GM12873 (cell line): ENCODE data around the gene TMEM74B.

Experiments
- TF ChIP-seq, protein P1 (sequence below): IDR thresholded peaks from 2 replicates; pipeline ENCODE4 v1.5.1; 2012; ENCODE audit warnings: low read depth, mild to moderate bottlenecking, moderate library complexity, low read length, control low read depth; ENCODE audit not compliant: insufficient read depth; ENCODE audit errors: missing control alignments

TMEM74B gene

GRCh38 chr20:1150218-1150617 is 34.6 kb downstream of the TMEM74B start:
- TF ChIP-seq, protein P1, sequence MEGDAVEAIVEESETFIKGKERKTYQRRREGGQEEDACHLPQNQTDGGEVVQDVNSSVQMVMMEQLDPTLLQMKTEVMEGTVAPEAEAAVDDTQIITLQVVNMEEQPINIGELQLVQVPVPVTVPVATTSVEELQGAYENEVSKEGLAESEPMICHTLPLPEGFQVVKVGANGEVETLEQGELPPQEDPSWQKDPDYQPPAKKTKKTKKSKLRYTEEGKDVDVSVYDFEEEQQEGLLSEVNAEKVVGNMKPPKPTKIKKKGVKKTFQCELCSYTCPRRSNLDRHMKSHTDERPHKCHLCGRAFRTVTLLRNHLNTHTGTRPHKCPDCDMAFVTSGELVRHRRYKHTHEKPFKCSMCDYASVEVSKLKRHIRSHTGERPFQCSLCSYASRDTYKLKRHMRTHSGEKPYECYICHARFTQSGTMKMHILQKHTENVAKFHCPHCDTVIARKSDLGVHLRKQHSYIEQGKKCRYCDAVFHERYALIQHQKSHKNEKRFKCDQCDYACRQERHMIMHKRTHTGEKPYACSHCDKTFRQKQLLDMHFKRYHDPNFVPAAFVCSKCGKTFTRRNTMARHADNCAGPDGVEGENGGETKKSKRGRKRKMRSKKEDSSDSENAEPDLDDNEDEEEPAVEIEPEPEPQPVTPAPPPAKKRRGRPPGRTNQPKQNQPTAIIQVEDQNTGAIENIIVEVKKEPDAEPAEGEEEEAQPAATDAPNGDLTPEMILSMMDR, result no peak

DNA sequence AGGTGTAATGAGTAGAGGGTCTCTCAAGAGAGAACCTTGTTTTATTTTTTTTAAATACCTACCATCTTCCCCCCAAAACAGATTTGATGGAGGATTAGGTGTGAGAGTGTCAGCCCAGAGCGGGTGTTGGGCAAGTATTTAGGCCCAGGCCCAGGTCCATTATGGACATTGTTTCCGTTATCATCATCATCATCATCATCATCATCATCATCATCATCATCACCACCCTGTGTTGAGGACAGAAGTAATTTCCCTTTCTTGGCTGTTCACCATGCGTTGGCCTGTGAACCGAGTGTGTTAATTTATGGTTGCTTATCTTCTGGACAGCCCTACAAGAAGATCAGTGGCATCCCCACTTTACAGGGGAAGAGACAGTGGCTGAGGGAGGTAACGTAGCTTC is 37.8 kb downstream of the TMEM74B start:
- TF ChIP-seq, protein P1, result no peak

DNA sequence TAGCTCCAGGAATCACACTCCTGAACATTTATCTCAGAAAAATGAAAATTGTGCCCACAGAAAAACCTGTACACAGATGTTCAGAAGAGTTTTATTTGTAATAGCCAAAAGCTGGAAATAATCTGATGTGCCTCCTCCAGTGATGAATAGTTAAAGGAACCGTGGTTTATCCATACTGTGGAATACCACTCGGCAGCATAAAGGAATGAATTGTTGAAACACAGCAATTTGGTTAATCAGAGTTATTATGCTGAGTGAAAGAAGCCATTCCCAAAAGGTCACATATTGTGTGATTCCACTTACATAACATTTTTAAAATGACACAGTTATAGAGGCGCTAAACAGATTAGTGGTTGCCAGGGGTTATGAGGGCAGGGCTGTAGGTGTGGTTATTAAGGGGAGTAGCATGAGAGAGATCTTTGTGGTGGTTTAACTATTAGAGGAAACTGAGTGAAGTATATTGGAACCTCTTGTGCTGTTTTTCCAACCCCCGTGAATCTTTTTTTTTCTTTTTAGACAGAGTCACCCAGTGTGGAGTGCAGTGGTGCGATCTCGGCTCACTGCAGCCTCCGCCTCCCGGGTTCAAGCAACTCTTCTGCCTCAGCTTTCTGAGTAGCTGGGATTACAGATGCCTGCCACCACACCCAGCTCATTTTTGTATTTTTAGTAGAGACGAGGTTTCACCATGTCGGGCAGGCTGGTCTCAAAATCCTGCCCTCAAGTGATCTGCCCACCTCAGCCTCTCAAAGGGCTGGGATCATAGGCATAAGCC is 40.2 kb downstream of the TMEM74B start:
- TF ChIP-seq, protein P1, result no peak

GRCh38 chr20:1137236-1137635 is 47.5 kb downstream of the TMEM74B start:
- TF ChIP-seq, protein P1, result no peak

- TF ChIP-seq, protein P1, result no peak
These were observed 49.9 kb downstream of the TMEM74B start for GRCh38 chr20:1134836-1135235.

- TF ChIP-seq, protein P1, result no peak
These were observed 50.4 kb downstream of the TMEM74B start for GRCh38 chr20:1134355-1134754.

- TF ChIP-seq, protein P1, result no peak
These were observed 53.4 kb downstream of the TMEM74B start for GRCh38 chr20:1131354-1131753.
